ENCODE measurements around the gene MRPL21.

MRPL21 gene

DNA sequence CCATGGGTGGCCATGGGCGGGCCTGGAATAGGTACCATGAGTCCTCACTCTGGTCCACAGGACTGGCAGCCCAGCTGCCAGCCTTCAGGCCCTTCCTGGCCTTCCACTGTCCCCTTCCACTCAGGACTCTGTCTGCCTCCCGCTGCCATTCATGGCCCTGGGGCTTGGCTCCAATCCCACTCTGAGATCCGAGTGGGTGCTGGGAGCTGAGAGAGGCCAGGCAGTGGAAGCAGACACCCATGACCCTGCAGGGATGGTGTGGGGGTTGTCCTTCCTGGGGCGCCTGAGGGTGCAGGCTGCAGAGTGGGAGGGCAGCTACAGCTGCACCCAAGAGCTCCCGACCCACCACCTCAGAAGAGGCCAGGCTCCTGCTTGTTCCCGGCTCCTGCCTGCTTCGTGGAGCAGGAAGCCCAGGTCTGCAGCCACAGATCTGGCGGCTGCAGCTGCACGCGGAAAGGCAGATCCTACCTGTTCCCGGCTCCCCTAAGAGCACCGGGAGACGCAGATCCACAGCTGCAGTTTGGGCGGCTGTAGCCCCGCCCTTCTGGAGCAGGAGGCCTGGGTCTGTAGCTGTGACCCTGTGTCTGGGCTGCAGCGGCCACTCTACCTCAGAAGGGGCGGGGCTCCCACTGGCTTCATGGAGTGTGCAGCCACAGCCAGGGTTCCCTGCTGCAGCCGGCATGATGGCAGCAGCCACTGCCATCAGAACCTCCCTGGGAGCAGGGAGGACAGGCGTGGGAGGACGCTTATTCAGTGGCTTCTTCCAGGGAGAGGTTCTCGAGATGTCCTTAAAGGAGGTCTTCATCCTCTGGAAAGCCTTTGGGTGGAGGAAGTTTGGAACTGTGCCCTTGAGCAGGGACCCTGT, 27.6 kb upstream of the MRPL21 start:
- Histone ChIP-seq H3F3A (ENCODE audit: control insufficient read depth, insufficient read depth) (no peaks in the 10 kb centered on the region), H3K4me1 (ENCODE audit: control insufficient read depth, low read length) (peaks cover 13% of the 10 kb centered on the region), H3K27ac (ENCODE audit: low read depth, low read length) (no peak overlapping the region), H3K79me2 (ENCODE audit: control insufficient read depth, low read length) (no peaks in the 10 kb centered on the region), H3K9me3 (ENCODE audit: control insufficient read depth, insufficient read depth, low read length) (peaks cover 2% of the 10 kb centered on the region; the same call in 1 of the 2 replicates), H3K4me3 (ENCODE audit: low read length) (no peak overlapping the region), H3K4me2 (ENCODE audit: low read length) (no peak overlapping the region), H3K36me3 (ENCODE audit: control insufficient read depth, low read length) (peaks cover 48% of the 10 kb centered on the region), H3K9me2 (replicated peaks; ENCODE audit: control insufficient read depth, low read length) (no peaks in the 10 kb centered on the region), H3K27me3 (ENCODE audit: control insufficient read depth, low read length) (no peaks in the 10 kb centered on the region), H4K20me1 (ENCODE audit: control insufficient read depth, insufficient read depth, low read depth, low read length) (no peaks in the 10 kb centered on the region)
- TF ChIP-seq EZH2phosphoT487 (IDR thresholded peaks at IDR 0.05; ENCODE audit: borderline replicate concordance, low read length), result no peak
- TF ChIP-seq, protein P1, sequence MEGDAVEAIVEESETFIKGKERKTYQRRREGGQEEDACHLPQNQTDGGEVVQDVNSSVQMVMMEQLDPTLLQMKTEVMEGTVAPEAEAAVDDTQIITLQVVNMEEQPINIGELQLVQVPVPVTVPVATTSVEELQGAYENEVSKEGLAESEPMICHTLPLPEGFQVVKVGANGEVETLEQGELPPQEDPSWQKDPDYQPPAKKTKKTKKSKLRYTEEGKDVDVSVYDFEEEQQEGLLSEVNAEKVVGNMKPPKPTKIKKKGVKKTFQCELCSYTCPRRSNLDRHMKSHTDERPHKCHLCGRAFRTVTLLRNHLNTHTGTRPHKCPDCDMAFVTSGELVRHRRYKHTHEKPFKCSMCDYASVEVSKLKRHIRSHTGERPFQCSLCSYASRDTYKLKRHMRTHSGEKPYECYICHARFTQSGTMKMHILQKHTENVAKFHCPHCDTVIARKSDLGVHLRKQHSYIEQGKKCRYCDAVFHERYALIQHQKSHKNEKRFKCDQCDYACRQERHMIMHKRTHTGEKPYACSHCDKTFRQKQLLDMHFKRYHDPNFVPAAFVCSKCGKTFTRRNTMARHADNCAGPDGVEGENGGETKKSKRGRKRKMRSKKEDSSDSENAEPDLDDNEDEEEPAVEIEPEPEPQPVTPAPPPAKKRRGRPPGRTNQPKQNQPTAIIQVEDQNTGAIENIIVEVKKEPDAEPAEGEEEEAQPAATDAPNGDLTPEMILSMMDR (IDR thresholded peaks at IDR 0.05; ENCODE audit: low read depth, low read length, poor library complexity, severe bottlenecking), result no peak

GRCh38 chr11:68929706-68930570, 26.3 kb upstream of the MRPL21 start:
- no peaks in the 10 kb centered on the region for H3K27me3 ChIP-seq (ENCODE audit: control insufficient read depth, low read length)
- H3K27ac ChIP-seq (ENCODE audit: low read depth, low read length), result no peak overlapping the region
- TF ChIP-seq, protein P1 (IDR thresholded peaks at IDR 0.05; ENCODE audit: low read depth, low read length, poor library complexity, severe bottlenecking), result no peak
- no peak for TF ChIP-seq EZH2phosphoT487 (IDR thresholded peaks at IDR 0.05; ENCODE audit: borderline replicate concordance, low read length)
- no peak overlapping the region for H3K4me3 ChIP-seq (ENCODE audit: low read length)
- H3K4me1 ChIP-seq (ENCODE audit: control insufficient read depth, low read length), result peaks cover 13% of the 10 kb centered on the region
- no peaks in the 10 kb centered on the region for H3K79me2 ChIP-seq (ENCODE audit: control insufficient read depth, low read length)
- H3K9me3 ChIP-seq (ENCODE audit: control insufficient read depth, insufficient read depth, low read length), result peaks cover 11% of the 10 kb centered on the region; the same call in 1 of the 2 replicates
- no peaks in the 10 kb centered on the region for H4K20me1 ChIP-seq (ENCODE audit: control insufficient read depth, insufficient read depth, low read depth, low read length)
- no peak overlapping the region for H3K4me2 ChIP-seq (ENCODE audit: low read length)
- H3K36me3 ChIP-seq (ENCODE audit: control insufficient read depth, low read length), result peaks cover 59% of the 10 kb centered on the region
- no peaks in the 10 kb centered on the region for H3F3A ChIP-seq (ENCODE audit: control insufficient read depth, insufficient read depth)
- no peaks in the 10 kb centered on the region for H3K9me2 ChIP-seq (replicated peaks; ENCODE audit: control insufficient read depth, low read length)

DNA sequence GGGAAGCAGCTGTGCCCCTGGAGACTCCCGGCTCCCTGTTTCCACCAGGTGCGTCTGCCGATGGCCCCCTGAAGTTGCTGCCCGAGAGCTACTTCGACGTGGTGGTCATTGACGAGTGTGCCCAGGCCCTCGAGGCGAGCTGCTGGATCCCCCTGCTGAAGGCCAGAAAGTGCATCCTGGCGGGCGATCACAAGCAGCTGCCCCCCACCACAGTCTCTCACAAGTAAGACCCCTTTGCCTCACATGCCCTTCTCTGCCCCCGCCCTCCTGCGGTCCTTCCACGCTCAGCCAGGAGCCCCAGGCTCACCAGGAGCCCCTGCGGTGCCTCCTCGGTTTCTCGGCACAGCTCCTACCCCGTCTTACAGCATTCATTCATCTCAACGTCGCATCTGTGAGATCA, 25.5 kb upstream of the MRPL21 start:
- Histone ChIP-seq H3K9me2 (replicated peaks; ENCODE audit: control insufficient read depth, low read length) (no peaks in the 10 kb centered on the region), H3K27me3 (ENCODE audit: control insufficient read depth, low read length) (no peaks in the 10 kb centered on the region), H3K27ac (ENCODE audit: low read depth, low read length) (no peak overlapping the region), H3K4me3 (ENCODE audit: low read length) (no peak overlapping the region), H3K4me1 (ENCODE audit: control insufficient read depth, low read length) (peaks cover 13% of the 10 kb centered on the region), H3K4me2 (ENCODE audit: low read length) (no peak overlapping the region), H3F3A (ENCODE audit: control insufficient read depth, insufficient read depth) (no peaks in the 10 kb centered on the region), H3K9me3 (ENCODE audit: control insufficient read depth, insufficient read depth, low read length) (peaks cover 17% of the 10 kb centered on the region; the same call in 1 of the 2 replicates), H4K20me1 (ENCODE audit: control insufficient read depth, insufficient read depth, low read depth, low read length) (no peaks in the 10 kb centered on the region), H3K36me3 (ENCODE audit: control insufficient read depth, low read length) (peaks cover 63% of the 10 kb centered on the region), H3K79me2 (ENCODE audit: control insufficient read depth, low read length) (no peaks in the 10 kb centered on the region)
- TF ChIP-seq EZH2phosphoT487 (IDR thresholded peaks at IDR 0.05; ENCODE audit: borderline replicate concordance, low read length), result no peak
- TF ChIP-seq, protein P1 (IDR thresholded peaks at IDR 0.05; ENCODE audit: low read depth, low read length, poor library complexity, severe bottlenecking), result no peak

Measured in DOHH2 (cell line).